G401.6 (cell line): ENCODE data around the gene EPDR1.

Experiments
- FAIRE-seq: peaks from 2 replicates; lab custom pipeline; 2012; peaks lifted over from hg19 to GRCh38; lab: Jason Lieb, UNC

The EPDR1 gene

DNA sequence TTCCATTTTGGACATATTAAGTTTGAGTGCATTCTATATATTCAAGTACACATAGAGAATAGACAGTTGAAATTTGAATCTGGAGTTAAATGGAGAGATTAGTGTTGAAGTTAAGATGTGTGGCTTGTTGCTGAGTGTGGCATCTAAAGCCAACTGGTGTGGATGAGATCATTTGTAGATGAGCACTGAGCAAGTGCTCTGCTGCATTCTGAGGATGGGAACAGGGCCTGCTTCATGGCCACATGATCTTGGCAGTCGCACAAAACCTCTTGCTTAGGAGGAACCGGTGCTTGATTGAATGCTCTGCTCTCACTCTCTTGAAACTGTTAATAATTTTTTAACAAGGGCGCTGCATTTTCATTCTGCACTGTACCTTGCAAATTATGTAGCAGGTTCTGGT is 62.0 kb downstream of the EPDR1 start:
- FAIRE-seq: no peak

DNA sequence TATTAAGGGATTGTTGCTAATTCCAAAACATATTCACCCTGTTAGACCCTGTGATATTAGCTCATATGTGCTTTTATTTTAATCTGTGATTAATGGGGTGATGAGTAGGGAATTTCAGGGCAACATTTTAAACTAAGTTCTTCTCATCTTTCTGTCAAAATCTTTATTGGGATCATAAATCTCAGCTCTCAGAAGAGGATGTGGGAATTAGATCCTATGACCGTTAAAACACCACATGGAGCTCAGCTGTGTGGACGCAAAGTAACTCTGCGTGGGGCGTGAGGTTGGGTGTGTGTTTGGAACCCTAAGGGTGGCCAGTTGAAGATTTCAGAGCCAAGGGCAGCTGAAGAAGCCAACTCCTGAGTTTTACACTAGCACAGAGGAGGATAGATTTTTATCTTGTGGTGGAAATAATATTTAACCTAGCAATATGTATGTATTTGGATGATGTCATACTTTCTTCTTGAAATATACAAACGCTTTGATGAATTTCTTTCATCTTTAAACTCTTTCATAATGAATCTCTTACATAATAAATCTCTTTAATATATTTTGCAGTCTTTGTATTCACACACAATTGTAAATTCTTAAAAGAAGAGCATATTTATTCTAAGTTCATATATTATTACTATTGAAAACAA is 64.4 kb downstream of the EPDR1 start:
- no peak for FAIRE-seq

DNA sequence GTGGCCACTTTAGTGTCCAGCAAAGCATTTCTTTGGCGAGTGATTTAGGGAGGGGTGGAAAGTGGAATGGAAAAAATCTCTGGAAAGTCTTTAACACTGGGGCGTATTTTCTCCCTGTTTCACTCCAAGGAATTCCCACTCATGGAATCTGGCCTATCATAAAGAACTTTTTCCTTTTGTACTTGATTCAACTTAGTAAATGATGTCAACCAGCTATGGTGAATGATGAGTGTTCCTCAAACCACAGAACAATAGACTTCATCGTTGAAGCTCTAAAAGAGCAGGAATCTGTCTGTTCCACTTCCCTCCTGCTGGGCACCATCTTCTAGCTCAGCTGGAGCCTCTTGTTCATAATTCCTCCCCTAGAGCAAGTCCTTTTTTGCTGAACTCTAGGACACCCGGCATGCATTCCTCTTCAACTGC is 66.5 kb downstream of the EPDR1 start:
- no peak for FAIRE-seq

DNA sequence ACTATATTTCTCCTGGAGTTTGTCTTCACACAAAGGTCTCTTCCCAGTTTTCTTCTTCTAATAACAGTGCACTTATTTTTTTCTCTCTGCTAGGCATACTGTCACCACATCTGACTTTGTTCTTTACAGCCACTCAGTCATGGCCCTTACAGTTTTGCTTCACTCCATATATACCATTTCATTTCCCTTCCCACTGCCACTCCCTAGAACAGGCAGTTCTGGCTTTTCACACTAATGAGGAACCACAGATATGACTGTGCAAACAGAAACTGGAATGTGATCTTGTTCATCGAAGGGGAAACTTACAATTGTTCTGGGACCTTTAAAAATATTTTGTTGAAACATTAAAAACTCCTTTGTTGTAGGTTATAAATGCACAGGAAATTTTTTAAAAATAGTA is 67.3 kb downstream of the EPDR1 start:
- FAIRE-seq: no peak

DNA sequence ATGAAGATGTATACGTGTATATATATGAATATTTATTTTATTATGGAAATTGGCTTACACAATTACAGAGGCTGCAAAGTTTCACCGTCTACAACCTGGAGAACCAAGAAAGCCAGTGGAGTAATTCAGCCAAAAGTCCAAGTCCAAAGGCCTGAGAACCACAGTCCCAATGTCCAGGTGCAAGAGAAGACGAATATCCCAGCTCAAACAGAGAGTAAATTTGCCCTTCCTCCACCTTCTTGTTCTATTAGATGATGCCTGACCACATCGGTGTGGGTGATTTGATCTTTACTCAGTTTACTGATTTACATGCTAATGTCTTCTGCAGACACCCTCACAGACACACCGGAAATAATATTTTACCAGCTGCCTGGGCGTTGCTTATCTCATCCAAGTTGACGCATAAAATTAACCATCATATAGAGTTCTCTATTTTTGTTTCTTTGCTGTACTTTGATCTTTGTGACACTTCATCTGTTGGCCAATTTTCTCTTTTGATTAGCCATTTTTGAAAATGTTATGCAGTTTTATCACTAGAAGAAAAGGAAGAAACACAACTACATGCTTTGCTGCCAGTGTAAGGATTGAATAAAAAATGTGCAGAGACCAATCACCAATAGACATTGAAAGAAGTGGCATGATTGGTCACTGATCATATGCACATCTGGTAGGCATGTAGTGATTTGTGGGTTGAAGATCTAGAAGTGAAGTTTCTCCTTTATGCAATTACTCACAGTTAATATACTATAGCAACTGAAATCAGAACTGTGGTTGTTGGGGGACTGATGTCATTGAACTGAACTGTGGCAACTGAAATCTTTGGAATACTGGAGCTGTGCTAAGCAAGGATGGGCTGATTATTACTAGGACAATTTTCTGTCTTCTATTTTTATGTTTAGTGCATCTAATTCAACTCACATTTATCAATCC is 68.5 kb downstream of the EPDR1 start:
- no peak for FAIRE-seq

DNA sequence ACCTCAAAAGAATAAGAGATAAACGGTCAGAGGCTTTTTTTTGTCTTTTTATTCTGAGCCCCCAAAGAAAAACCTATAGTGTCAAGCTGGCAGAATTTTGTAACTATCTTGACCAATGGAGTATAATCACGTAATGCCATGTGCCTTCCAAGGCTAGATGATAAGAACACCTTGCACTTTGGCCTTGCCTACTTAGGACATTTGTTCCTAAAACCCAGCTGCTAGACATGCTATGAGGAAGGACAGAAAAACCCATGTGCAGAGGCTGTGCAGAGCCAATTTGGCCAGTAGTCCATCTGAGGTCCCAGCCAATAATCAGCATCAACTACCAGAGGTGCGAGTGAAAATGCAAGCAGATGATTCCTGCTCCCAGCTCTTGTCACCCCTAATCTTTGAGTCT is 69.9 kb downstream of the EPDR1 start:
- no peak for FAIRE-seq

DNA sequence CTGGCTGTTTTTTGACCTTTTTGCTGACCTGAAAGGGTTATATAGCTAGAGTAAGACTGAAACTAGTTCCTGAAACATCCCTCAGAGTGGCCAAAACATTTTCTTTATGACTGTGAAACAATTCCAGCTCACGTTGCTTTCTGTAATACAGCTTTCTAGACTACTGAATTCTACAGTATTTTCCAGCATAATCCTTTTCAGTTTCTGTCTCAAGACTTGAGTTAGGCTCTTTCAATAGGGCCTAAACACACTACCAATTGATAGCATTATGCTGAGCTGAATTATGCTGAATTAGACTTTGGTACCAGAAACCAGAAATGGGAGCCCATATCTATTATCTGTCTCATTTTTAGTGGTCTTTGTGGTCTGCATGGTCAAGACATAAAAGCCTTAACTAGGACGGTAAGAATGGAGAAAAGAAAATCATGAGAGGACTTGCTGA is 72.6 kb downstream of the EPDR1 start:
- no peak for FAIRE-seq

DNA sequence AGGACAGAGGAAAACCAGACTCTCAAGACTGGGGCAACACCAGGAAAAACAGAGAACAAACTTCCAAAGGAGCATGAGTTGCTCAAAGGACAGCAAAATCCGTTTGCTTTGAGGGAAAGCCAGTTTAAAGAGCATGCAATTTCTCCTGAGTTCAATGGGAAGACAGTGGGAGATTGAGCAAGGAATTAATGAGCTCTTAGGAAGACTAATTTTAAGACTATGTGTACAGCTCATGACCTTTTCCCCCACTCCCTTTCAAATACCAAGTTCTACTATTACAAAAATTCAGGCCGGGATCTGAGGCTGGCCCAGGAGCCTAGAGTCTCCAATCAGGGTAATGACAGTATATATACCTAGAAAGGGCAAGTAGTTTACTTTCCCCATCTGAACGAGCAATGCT is 79.2 kb downstream of the EPDR1 start:
- FAIRE-seq: no peak

DNA sequence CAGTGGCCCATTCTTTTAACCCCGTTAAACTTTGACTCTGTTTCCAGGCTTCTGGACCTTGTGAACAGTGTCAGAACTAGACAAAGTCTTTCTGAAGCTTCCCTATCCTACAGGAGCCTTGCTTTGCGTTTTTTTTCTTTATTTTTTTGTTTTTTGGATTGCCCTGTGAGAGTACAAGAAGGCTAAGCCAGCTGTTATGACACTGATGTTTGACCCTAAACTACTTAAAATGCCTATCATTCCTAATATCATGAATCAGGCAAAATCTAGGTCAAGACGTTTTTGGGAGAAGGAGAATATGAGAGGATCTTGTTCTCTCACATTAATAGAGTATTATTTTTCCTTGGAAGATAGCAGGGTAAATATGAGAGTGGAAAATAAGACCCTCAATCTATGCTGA is 79.8 kb downstream of the EPDR1 start:
- no peak for FAIRE-seq
